ENCODE results near the gene GNPAT. TPM values are rescaled to one million over a fixed set of nuclear protein-coding genes. Genes with fewer than 3 reads are reported as not detected.

GNPAT gene
- total RNA-seq, 1 donor from 2014 or later = 35.5 TPM

DNA sequence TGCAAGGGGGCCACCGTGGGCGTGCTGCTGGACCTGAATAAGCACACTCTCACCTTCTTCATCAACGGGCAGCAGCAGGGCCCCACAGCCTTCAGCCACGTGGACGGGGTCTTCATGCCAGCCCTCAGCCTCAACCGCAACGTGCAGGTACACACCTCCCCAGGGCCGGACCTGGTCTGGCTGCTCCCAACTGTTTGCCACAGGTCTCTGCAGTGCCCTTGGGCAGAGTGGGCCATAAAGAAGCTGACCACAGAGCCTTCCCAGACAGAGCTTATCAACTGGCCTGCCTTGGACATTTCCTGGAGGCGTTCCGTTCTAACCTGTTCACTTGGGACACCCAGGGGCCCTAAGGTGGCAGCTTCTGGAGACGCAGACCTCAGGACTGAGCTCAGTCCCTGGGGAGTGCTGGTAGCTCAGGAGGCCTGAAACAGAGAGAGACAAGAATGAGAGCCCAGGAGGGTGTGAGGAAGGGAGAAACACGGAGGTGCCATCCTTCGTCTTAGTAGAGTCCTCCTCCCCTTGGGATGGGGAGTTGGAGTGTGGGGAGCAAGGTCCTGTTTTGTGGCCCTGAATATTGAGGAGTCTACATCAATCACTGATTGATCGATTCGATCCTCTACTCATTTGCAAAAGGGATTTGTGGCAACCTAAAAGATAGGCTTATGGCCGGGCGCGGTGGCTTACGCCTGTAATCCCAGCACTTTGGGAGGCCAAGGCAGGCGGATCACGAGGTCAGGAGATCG lies 27.0 kb upstream of the GNPAT start:
- TF ChIP-seq, protein P1, sequence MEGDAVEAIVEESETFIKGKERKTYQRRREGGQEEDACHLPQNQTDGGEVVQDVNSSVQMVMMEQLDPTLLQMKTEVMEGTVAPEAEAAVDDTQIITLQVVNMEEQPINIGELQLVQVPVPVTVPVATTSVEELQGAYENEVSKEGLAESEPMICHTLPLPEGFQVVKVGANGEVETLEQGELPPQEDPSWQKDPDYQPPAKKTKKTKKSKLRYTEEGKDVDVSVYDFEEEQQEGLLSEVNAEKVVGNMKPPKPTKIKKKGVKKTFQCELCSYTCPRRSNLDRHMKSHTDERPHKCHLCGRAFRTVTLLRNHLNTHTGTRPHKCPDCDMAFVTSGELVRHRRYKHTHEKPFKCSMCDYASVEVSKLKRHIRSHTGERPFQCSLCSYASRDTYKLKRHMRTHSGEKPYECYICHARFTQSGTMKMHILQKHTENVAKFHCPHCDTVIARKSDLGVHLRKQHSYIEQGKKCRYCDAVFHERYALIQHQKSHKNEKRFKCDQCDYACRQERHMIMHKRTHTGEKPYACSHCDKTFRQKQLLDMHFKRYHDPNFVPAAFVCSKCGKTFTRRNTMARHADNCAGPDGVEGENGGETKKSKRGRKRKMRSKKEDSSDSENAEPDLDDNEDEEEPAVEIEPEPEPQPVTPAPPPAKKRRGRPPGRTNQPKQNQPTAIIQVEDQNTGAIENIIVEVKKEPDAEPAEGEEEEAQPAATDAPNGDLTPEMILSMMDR (conservative IDR thresholded peaks at IDR 0.05; ENCODE audit: low read depth, low read length) = no peak
- no peak for DNase-seq (ENCODE audit: low read depth)
- H3K4me3 ChIP-seq (ENCODE audit: low read depth, low read length) = no peak overlapping the region

DNA sequence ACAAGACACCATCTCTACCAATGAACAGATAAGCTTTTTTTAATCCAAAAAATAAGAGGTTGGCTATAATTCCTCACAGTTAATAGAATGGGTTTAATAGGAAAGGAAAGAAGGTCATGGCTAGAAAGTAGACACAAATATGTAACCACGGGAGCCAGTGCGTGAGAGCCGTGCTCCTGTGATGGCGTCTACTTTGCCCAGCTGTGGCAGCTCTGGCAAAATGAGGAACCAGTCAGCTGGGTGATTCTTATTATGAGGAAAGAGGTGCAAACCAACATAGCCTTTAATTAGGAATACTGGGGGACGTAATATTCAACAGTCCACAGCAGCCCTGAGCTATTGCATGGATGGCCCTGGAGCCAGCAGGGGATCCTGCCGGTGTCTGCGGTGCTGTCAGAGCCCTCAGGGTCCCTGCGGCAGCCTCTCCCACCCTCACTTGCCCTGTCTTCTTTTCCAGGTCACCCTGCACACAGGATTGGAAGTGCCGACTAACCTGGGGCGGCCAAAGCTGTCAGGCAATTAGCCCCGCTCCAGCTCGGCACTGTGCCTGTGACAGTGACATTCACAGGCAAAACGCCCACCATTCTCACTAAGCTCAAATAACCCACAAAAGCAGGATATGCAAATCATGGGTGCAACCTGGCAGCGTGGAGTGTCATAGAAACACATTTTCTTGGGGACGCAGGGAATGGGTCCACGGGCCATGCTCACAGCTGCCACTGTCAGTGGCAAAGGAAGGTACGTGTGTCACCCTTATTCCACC lies 25.9 kb upstream of the GNPAT start:
- TF ChIP-seq, protein P1 (conservative IDR thresholded peaks at IDR 0.05; ENCODE audit: low read depth, low read length) = no peak
- no peak for DNase-seq (ENCODE audit: low read depth)
- H3K4me3 ChIP-seq (ENCODE audit: low read depth, low read length) = no peak overlapping the region

DNA sequence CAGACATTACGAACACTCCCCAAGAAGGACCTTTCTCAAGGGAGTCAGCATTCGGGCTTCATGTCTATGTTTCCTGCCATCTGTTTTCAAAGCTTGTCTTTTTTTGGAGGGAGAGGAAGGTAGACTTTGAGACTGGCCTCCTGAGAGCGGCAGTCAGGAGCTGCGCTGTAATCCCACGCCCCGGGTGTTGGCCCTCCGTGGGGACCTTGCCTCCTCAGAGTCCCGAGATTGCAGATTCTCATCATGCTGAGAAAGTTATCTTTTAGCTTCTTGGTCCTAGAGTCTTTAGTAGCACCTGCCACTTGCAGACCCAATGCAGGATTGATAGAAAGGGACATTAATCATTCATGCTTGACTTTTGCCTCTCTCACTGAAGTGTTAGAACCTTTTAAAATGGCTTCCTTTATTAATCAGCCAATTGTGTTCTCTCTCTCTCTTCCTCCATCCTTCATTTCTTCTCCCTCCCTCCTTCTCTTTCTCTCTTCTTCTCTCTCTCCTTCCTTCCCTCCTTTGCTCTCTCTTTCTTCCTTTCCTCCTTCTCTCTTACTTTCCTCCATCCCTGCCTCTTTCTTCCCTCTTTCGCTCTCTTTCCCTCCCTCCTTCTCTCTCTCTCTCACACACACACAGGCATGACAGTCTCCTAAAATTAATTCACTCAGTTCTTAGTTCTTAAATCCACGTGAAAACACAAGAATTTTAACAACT lies 25.2 kb upstream of the GNPAT start:
- DNase-seq (ENCODE audit: low read depth) = no peak
- TF ChIP-seq, protein P1 (conservative IDR thresholded peaks at IDR 0.05; ENCODE audit: low read depth, low read length) = no peak
- no peak overlapping the region for H3K4me3 ChIP-seq (ENCODE audit: low read depth, low read length)

DNA sequence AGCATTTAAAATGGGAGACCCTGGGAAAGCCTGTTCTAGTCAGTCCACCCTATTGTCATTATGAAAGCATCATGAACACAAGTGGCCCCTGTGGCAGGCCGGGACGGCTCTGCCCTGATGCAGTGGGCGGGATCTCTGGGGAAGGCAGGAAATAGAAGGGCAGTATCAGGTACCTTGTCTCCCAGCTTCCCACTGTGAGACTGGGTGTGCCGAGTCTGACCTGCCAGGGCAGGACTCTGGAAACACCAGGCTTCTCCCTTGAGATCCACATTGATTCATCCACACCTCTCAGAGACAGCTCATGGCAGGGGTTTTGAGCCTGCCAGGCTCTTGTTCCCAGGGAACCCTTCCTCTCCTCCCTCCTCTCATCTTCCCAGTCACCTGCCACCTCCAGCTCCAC lies 24.5 kb upstream of the GNPAT start:
- DNase-seq (ENCODE audit: low read depth) = no peak
- H3K4me3 ChIP-seq (ENCODE audit: low read depth, low read length) = no peak overlapping the region
- TF ChIP-seq, protein P1 (conservative IDR thresholded peaks at IDR 0.05; ENCODE audit: low read depth, low read length) = no peak

DNA sequence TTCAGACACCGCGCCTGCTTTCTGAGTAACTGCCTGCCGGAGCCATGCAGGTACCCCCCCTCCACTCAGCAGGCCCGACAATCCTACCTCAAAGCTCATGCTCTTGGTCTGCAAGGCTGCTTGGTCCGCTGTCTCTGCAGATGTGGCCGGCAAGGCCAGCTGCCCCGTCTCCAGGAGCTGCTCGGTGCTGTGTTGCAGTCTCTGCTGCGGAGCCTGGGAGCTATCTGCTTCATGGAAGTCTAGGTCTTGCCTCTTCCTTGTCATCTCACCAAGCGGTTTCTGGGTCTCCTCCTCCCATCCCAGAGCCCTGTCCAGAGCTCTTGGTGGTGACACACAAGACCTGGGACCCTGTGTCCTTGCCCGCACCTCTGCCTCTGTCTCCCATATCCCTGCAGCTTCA lies 24.0 kb upstream of the GNPAT start:
- no peak for DNase-seq (ENCODE audit: low read depth)
- TF ChIP-seq, protein P1 (conservative IDR thresholded peaks at IDR 0.05; ENCODE audit: low read depth, low read length) = no peak
- H3K4me3 ChIP-seq (ENCODE audit: low read depth, low read length) = no peak overlapping the region

DNA sequence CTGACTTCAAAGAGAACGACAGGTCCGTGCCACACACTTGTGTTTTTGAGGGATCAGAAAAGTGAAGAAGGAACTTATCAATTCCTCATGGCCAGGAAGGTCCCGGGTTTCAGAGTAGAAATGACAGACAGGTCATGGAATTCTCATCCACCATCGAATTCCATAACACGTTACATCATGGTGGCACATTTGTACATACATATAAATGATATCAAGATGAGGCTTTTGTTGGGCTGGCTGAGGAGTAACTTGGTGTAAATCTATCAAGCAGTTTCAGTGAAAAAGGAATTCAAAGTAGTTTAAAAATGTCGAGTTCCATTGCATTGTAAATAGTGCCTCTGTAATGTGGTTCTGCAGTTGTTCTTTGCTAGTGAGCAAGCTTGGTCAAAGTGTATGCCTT lies 22.9 kb upstream of the GNPAT start:
- TF ChIP-seq, protein P1 (conservative IDR thresholded peaks at IDR 0.05; ENCODE audit: low read depth, low read length) = no peak
- DNase-seq (ENCODE audit: low read depth) = no peak

More for the DNA sequence above, 22.9 kb upstream of the GNPAT start:
- H3K4me3 ChIP-seq (ENCODE audit: low read depth, low read length) = no peak overlapping the region

Data from epithelial cell of proximal tubule (primary cell).